ENCODE data around the gene UBL4A. TPM values are rescaled to one million over a fixed set of nuclear protein-coding genes. Genes with fewer than 3 reads are reported as not detected.

UBL4A gene
- total and polyA plus RNA-seq, 9 of the 15 experiments (the other 6 are each of a cell fraction or from before 2014, with no cell fraction given), result 15.2 to 140 (median 100) TPM

GRCh38 chrX:154526901-154527675, 40.7 kb upstream of the UBL4A start (continued):
- TF ChIP-seq CHAMP1 (IDR thresholded peaks at IDR 0.05), result no peak
- no peak for TF ChIP-seq SRF (CRISPR knock-in tag; IDR thresholded peaks at IDR 0.05)
- no peak for TF ChIP-seq ZBTB33 (CRISPR knock-in tag; IDR thresholded peaks at IDR 0.05)
- no peak for TF ChIP-seq MXD1 (CRISPR knock-in tag; IDR thresholded peaks at IDR 0.05; ENCODE audit: borderline replicate concordance, poor library complexity, severe bottlenecking)
- TF ChIP-seq E4F1 (CRISPR knock-in tag; IDR thresholded peaks at IDR 0.05; ENCODE audit: borderline replicate concordance), result no peak
- no peak for TF ChIP-seq HSF4 (CRISPR knock-in tag; IDR thresholded peaks at IDR 0.05; ENCODE audit: borderline replicate concordance)
- no peak for TF ChIP-seq MTA1 (IDR thresholded peaks at IDR 0.05; ENCODE audit: borderline replicate concordance)
- TF ChIP-seq GTF2F1 (IDR thresholded peaks at IDR 0.05; ENCODE audit: low read depth, low read length), result no peak
- no peak for TF ChIP-seq RBM34 (IDR thresholded peaks at IDR 0.05; ENCODE audit: borderline replicate concordance, insufficient read depth, low read length)
- no peak for TF ChIP-seq XRCC4 (IDR thresholded peaks at IDR 0.05; ENCODE audit: extremely low read depth, insufficient read depth, insufficient read length)
- TF ChIP-seq AFF4 (CRISPR knock-in tag; IDR thresholded peaks at IDR 0.05), result no peak
- TF ChIP-seq ZNF23 (CRISPR knock-in tag; IDR thresholded peaks at IDR 0.05), result no peak
- no peak for TF ChIP-seq POLR2G (IDR thresholded peaks at IDR 0.05; ENCODE audit: low read depth, low read length)
